HEK293 (cell line): Measurements from ENCODE around the gene ARFGAP1.
A peak's percentile ranks its signal among the peaks of the same experiment; 100 is the strongest.

Experiments
- CTCF ChIA-PET: fragments of 350-600 bp; formaldehyde crosslinking; extraction: SDS; loops from one replicate; lab custom pipeline; 2021; ENCODE audit warnings: antibody characterized with exemption; lab: Yijun Ruan, JAX
- POLR2A ChIA-PET: fragments of 300-600 bp; formaldehyde crosslinking; extraction: SDS; loops from one replicate; lab custom pipeline; 2020; ENCODE audit warnings: antibody characterized with exemption, inconsistent platforms; lab: Yijun Ruan, JAX
- H3K27ac ChIP-seq: fragments of 200-500 bp; sonication (Bioruptor generic); 2 replicates; pipeline ENCODE4 v1.5.1; 2014; ENCODE audit warnings: low read depth, low read length, control low read depth, inconsistent platforms; ENCODE audit errors: extremely low read depth
- H3K36me3 ChIP-seq, 2 experiments: fragments of 200-500 bp in 1 of 2; sonication (Bioruptor generic) in 1 of 2; 1 replicate in 1 of 2; 2 replicates in 1 of 2; pipeline ENCODE4 v1.5.1; 2014 to 2017; ENCODE audit warnings: inconsistent platforms in 2 of 2, low read length in 2 of 2; ENCODE audit not compliant: control insufficient read depth in 2 of 2, insufficient read depth in 1 of 2
- H3K4me1 ChIP-seq: fragments of 200-500 bp; sonication (Bioruptor generic); 2 replicates; pipeline ENCODE4 v1.5.1; 2014; ENCODE audit warnings: mild to moderate bottlenecking, low read length, inconsistent platforms; ENCODE audit not compliant: control insufficient read depth, insufficient read depth
- H3K4me3 ChIP-seq: 2 replicates; pipeline ENCODE4 v1.5.1; 2011; ENCODE audit warnings: low read depth, mild to moderate bottlenecking, control low read depth, low read length, moderate library complexity
- H3K9me3 ChIP-seq: fragments of 200-500 bp; sonication (Bioruptor generic); 2 replicates; pipeline ENCODE4 v1.5.1; 2014; ENCODE audit warnings: low read depth, low read length, inconsistent platforms; ENCODE audit not compliant: control insufficient read depth, insufficient read depth
- ATF2 ChIP-seq: fragments of 450-650 bp; formaldehyde crosslinking; IDR thresholded peaks from 2 replicates; pipeline ENCODE4 v1.5.1; 2016; ENCODE audit warnings: missing biosample characterization, missing genetic modification characterization, low read depth
- BCL11B ChIP-seq: fragments of 450-650 bp; formaldehyde crosslinking; IDR thresholded peaks from 2 replicates; pipeline ENCODE4 v1.5.1; 2016; ENCODE audit warnings: low read depth, missing biosample characterization, missing genetic modification characterization
- EGR2 ChIP-seq: fragments of 450-650 bp; formaldehyde crosslinking; IDR thresholded peaks from 2 replicates; pipeline ENCODE4 v1.5.1; 2016; ENCODE audit warnings: low read depth, missing biosample characterization, missing genetic modification characterization
- GLIS1 ChIP-seq: fragments of 450-650 bp; formaldehyde crosslinking; IDR thresholded peaks from 2 replicates; pipeline ENCODE4 v1.5.1; 2016; ENCODE audit warnings: missing biosample characterization, missing genetic modification characterization
- IKZF3 ChIP-seq: fragments of 450-650 bp; IDR thresholded peaks from 2 replicates; pipeline ENCODE4 v1.5.0; 2018; ENCODE audit warnings: missing biosample characterization, mild to moderate bottlenecking, missing genetic modification characterization, moderate library complexity
- INSM2 ChIP-seq: fragments of 450-650 bp; formaldehyde crosslinking; IDR thresholded peaks from 2 replicates; pipeline ENCODE4 v1.5.1; 2016; ENCODE audit warnings: missing biosample characterization, missing genetic modification characterization
- KLF16 ChIP-seq: fragments of 450-650 bp; formaldehyde crosslinking; IDR thresholded peaks from 2 replicates; pipeline ENCODE4 v1.5.1; 2017; ENCODE audit warnings: missing biosample characterization, missing genetic modification characterization
- PRDM6 ChIP-seq: fragments of 450-650 bp; formaldehyde crosslinking; IDR thresholded peaks from 2 replicates; pipeline ENCODE4 v1.5.1; 2017; ENCODE audit warnings: missing biosample characterization, missing genetic modification characterization
- ZFHX2 ChIP-seq: fragments of 450-650 bp; formaldehyde crosslinking; conservative IDR thresholded peaks from 2 replicates; pipeline ENCODE4 v1.5.1; 2016; ENCODE audit warnings: missing biosample characterization, missing genetic modification characterization
- ZFP37 ChIP-seq: fragments of 450-650 bp; formaldehyde crosslinking; IDR thresholded peaks from 2 replicates; pipeline ENCODE4 v1.5.1; 2016; ENCODE audit warnings: missing biosample characterization, missing genetic modification characterization
- ZIC2 ChIP-seq: fragments of 450-650 bp; formaldehyde crosslinking; IDR thresholded peaks from 2 replicates; pipeline ENCODE4 v1.5.1; 2016; ENCODE audit warnings: missing biosample characterization, missing genetic modification characterization
- ZNF112 ChIP-seq: fragments of 450-650 bp; formaldehyde crosslinking; IDR thresholded peaks from 2 replicates; pipeline ENCODE4 v1.5.0; 2017; ENCODE audit warnings: missing biosample characterization, missing genetic modification characterization
- ZNF580 ChIP-seq: fragments of 450-650 bp; formaldehyde crosslinking; IDR thresholded peaks from 2 replicates; pipeline ENCODE4 v1.5.1; 2016; ENCODE audit warnings: missing biosample characterization, missing genetic modification characterization
- ZNF624 ChIP-seq: fragments of 450-650 bp; formaldehyde crosslinking; IDR thresholded peaks from 2 replicates; pipeline ENCODE4 v1.5.1; 2017; ENCODE audit warnings: missing biosample characterization, missing genetic modification characterization
- ZNF670 ChIP-seq: fragments of 450-650 bp; formaldehyde crosslinking; IDR thresholded peaks from 2 replicates; pipeline ENCODE4 v1.5.1; 2016; ENCODE audit warnings: missing biosample characterization, missing genetic modification characterization, low read depth
- ZNF704 ChIP-seq: fragments of 450-650 bp; formaldehyde crosslinking; IDR thresholded peaks from 2 replicates; pipeline ENCODE4 v1.5.1; 2016; ENCODE audit warnings: missing biosample characterization, missing genetic modification characterization
- ZNF76 ChIP-seq: fragments of 450-650 bp; formaldehyde crosslinking; IDR thresholded peaks from 2 replicates; pipeline ENCODE4; 2016; ENCODE audit warnings: low read depth, missing biosample characterization, missing genetic modification characterization, borderline replicate concordance
- ZNF791 ChIP-seq: fragments of 450-650 bp; formaldehyde crosslinking; IDR thresholded peaks from 2 replicates; pipeline ENCODE4 v1.5.1; 2016; ENCODE audit warnings: missing biosample characterization, missing genetic modification characterization
- ZNF792 ChIP-seq: fragments of 450-650 bp; formaldehyde crosslinking; IDR thresholded peaks from 2 replicates; pipeline ENCODE4 v1.5.1; 2016; ENCODE audit warnings: missing biosample characterization, missing genetic modification characterization
- ZSCAN5A ChIP-seq: fragments of 450-650 bp; formaldehyde crosslinking; IDR thresholded peaks from 2 replicates; pipeline ENCODE4 v1.5.1; 2016; ENCODE audit warnings: missing biosample characterization, missing genetic modification characterization

The ARFGAP1 gene

GRCh38 chr20:63232235-63233060 lies 40.2 kb upstream of the ARFGAP1 start (continued):
- TF ChIP-seq INSM2 (tag by site-specific recombination) (no peak), ZNF791 (no peak), ATF2 (tag by site-specific recombination) (no peak), ZNF670 (tag by site-specific recombination) (no peak)

GRCh38 chr20:63233061-63233344 lies 39.6 kb upstream of the ARFGAP1 start:
- H3K36me3 ChIP-seq = no peaks in the 10 kb centered on the region
- CTCF ChIA-PET = interaction anchor here (1.0 to 7.0 kb wide), 3 partner anchors 9 to 49 kb away, joined by 4 to 72 read pairs (median 5); no protein-coding TSS in a partner anchor
- H3K4me1 ChIP-seq = no peaks in the 10 kb centered on the region
- no peak overlapping the region for H3K4me3 ChIP-seq
- TF ChIP-seq ZFP37 = no peak
- TF ChIP-seq GLIS1 = peak; percentile 97
- no peak for TF ChIP-seq PRDM6 (tag by site-specific recombination)
- TF ChIP-seq ZNF76 (tag by site-specific recombination) = no peak
- TF ChIP-seq ZIC2 (tag by site-specific recombination) = peak; percentile 54
- TF ChIP-seq ZNF580 (tag by site-specific recombination) = no peak
- no peak for TF ChIP-seq ZNF792 (tag by site-specific recombination)
- TF ChIP-seq IKZF3 (tag by site-specific recombination) = no peak
- no peak for TF ChIP-seq ZNF624 (tag by site-specific recombination)
- POLR2A ChIA-PET = no interaction called here
- H3K27ac ChIP-seq = no peak overlapping the region
- H3K9me3 ChIP-seq = no peaks in the 10 kb centered on the region

- ChIA-PET POLR2A (interaction anchor here (2.0 kb wide), 1 partner anchor 10 kb away, joined by 4 read pairs; no protein-coding TSS in a partner anchor), CTCF (interaction anchor here (1.2 to 7.0 kb wide), 2 partner anchors 10 to 48 kb away, joined by 4 to 72 read pairs; no protein-coding TSS in a partner anchor)
- Histone ChIP-seq H3K9me3 (no peaks in the 10 kb centered on the region), H3K27ac (no peak overlapping the region), H3K4me1 (no peaks in the 10 kb centered on the region), H3K4me3 (no peak overlapping the region), H3K36me3 (no peaks in the 10 kb centered on the region)
- TF ChIP-seq KLF16 (tag by site-specific recombination) (no peak), EGR2 (tag by site-specific recombination) (peak; percentile 67), BCL11B (no peak), ZSCAN5A (no peak), ZNF704 (tag by site-specific recombination) (no peak), ZFHX2 (tag by site-specific recombination) (peak; percentile 62), ZNF112 (tag by site-specific recombination) (no peak)
Measured at GRCh38 chr20:63233924-63234323, 38.7 kb upstream of the ARFGAP1 start.
